KBM-7 (cell line): ENCODE results near the gene MEIS2.

ENCODE experiments used
- DNase-seq: peaks from one replicate; pipeline ENCODE4 v3.0.0-alpha.2; 2015
- in situ Hi-C: fragments of 300-500 bp; cut with MboI; formaldehyde crosslinking; loops from 2 replicates; pipeline ENCODE4 v1.14.3; 2020; ENCODE audit warnings: low sequenced_read_pairs, low pct_unique_long_range_greater_than_20kb, mixed read lengths

MEIS2 gene

GRCh38 chr15:37054336-37054735 is 46.0 kb downstream of the MEIS2 start:
- DNase-seq: no peak
- in situ Hi-C loops: no loop called here

DNA sequence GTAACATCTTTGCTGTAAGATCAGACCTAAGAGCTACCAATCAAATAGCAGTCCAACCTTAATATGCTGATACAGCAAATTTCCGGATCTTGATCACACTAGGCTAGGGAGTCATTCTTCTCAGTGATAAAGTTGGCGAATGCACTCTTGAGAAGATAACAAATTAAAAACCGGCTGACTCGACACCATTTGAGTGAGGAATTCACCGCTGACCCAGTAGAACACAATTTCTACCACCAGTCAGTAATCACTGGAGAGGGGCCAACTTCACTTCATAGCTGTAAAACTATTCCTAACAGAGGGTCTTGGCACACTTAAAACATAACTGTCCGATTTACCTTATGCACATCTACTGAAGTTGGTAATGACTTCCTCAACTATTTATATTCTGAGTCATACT is 47.2 kb downstream of the MEIS2 start:
- in situ Hi-C loops: no loop called here
- DNase-seq: no peak

DNA sequence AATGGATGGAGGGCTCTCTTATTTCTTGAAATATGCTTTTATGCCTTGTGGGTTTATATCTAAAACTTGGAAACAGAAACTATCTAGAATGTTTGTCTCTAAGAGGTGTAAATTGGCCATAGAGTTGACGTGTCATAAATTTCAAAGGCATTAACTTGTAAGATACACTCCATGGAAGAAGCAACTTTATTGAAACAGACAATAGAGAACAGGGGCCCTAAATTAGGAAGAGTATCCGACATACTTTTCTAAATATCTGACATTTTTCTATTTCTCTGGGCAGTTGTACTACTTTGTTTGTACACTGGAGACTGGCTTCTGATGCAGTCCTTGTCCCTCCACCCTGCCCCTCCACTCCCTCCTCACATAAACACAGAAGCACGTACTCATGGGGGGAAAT is 50.0 kb downstream of the MEIS2 start:
- no peak for DNase-seq
- in situ Hi-C loops: no loop called here

DNA sequence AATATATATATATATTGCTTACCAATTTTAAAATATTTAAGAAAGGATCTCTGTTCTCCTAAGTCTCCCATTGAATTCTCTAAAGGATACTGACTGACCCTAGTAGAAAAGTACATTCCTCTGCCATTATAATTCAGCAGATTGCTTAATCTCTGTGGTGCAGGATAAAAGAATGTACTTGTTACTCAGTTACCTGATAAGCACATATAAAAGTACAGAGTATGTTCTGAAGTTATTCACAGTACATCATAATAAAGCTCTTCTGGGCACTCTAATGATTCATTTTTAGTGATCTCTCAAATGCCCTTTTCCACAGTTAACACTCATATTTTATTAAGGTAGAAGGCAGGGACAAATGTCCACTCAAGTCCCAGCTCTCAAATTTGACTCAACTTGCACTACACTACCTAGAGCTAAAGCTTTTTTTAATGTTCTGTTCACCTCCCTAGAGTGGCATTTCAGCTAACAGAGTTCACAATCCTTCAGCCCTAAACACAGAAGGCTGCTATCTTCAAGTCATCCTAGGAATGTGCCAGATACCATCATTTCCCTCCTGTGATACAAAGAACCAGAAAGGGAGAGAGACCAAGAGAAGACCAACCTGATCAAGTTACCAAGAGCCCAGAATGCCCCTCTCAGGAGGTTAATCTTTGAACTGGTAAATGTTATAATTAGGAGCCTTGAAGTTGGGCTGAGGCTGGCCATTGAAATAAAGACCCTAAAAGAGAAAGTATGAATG is 53.3 kb downstream of the MEIS2 start:
- in situ Hi-C loops: no loop called here
- DNase-seq: no peak

- no peak for DNase-seq
- in situ Hi-C loops: no loop called here
These were observed 54.2 kb downstream of the MEIS2 start for GRCh38 chr15:37045859-37046740.

DNA sequence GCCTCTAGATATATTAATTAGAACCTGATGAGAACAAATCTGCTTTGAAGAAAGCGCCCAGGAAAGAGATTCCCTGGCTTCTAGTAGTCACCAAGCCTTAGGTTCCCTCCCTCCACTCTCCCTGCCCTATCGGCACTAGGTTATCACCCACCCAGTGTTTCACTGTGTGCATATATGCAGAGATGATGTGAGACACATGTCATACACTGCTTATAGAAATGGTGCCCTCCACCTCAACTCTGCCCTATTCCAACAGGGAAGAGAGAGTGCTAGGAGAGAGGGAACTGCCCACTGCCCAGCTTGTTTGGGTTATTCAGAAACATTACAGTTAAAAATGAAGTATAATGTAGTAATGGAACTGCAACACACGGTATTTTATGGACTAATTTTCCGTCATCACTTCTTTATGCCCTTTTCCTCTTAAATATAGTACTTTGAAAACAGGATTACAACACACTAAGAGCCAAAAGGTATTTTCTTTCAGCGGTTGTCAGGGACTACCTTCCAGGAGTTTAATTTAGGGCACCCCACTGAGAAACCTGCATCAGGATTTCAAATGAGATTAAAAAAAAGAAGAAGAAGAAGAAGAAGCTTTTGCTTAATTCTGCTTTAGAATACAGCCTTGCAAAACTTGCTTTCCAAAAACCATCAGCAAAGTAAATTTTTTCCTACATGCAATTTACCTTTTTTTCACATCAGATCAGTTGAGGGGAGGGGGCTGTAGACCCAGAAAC is 55.3 kb downstream of the MEIS2 start:
- no peak for DNase-seq
- in situ Hi-C loops: no loop called here

- no peak for DNase-seq
- in situ Hi-C loops: no loop called here
These were observed 58.5 kb downstream of the MEIS2 start for GRCh38 chr15:37041836-37042235.

- in situ Hi-C loops: no loop called here
- no peak for DNase-seq
These were observed 59.3 kb downstream of the MEIS2 start for GRCh38 chr15:37041042-37041441.

DNA sequence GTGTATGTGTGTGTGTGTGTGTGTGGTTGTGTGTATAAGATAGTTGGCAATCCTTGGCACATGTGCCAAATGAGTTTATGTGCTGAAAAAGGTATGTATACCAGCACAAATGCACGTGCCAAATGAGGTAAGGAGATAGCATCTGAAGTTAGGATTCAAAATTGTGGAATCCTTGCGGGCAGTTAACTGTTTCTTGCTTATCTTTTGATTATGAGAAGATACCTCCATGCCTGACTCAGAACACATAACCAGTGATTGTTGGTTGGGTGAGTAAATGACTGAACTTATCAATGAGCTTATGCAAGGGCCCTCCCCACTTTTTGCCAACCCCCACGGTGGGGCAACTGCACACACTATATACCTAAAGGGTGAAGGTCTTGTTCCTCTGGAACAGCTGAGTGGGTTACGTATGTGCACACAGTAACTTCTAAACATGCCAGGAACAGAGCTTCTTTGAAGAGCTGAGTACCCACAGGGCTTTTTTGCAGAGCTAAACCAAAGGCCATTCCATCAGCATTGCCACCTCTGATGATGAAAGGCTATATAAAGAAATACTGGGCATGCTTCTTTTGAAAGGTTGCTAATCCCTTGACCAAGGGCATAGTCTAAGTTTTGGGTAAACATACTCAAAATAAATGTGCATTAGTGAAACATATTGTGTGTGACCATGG is 60.1 kb downstream of the MEIS2 start:
- no peak for DNase-seq
- in situ Hi-C loops: no loop called here

- in situ Hi-C loops: no loop called here
- DNase-seq: no peak
These were observed 61.6 kb downstream of the MEIS2 start for GRCh38 chr15:37038716-37039106.

DNA sequence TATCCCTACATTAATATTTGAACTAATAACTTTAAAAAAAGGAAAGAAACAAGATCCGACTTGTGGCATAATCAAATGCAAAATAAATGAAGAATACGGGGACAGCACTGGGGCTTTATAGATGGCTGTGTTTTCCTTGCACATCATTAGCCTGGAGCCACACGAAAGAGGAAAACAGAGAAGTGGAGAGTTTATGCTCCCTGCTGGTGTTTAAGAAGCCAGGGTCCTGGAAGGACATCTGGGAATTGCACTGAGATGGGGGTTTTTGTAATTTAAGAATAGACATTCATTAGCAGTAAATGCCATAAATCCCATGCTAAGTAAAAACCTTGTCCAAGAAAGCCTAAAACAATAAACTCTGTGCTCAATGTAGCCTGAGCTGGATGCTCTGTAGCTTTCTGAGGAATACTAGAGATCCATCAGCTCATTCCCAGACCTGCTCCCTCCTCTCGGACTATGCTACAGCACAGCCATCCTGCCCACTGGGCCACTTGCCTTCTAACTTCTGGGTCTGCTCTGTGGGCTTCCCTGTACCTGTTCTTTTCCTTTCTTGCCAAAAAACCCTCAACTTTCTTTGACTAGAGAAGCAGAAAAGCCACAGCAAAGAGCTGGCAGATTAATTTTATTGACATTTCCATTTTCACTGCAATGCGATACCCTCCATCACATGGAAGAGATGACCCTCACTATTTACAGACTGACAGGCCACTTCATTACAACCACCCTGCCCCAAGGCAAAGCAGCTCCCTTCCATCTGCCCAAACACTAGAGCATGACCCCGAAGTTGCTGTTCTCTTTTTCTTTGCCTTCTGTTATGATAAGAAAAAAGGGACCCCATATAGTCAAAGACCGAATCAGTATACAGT is 62.3 kb downstream of the MEIS2 start:
- in situ Hi-C loops: no loop called here
- no peak for DNase-seq

GRCh38 chr15:37037071-37037655 is 63.2 kb downstream of the MEIS2 start:
- DNase-seq: no peak
- in situ Hi-C loops: no loop called here

DNA sequence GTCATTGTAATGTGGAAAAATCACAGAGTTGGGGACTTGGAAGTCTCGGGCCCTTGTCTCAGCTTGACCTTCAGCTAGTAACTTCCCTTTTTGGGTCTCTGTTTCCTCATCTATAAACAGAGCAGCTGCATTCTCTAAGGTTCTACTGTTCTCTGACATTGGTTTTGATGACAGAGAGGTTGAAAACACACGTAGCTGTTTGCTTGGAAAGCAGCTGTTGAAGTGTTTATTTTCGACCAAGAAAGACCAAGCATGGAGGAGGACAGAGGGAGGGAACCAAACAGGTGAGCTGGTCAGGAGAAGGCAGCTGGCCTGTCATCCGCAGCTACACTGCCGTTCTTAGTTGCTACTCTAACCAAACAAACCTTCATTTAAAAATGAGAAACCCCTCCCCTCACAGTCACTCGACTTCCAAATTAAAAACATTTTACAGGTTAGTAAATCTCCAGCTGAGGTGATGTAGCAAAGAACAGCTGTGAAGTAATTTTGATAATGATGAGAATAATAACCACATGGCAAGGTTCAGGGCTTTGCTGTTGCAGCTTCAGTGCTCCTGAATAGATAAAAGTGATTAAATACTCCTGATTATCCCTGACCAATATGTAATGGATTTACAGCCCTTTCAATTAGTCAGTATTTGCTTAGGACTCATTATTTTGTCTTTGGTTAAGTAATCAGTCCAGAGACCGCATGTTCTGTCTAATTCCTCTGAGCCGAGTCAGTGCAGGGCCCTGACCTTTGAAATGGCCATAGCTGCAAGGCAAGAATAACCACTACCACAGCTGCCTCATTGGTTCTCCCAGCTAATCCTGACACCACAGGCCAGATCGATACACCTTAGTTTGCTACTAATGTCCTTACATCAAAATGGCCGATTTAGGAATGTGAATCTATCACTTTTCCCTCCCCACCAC is 65.3 kb downstream of the MEIS2 start:
- in situ Hi-C loops: no loop called here
- DNase-seq: peak; percentile 30

DNA sequence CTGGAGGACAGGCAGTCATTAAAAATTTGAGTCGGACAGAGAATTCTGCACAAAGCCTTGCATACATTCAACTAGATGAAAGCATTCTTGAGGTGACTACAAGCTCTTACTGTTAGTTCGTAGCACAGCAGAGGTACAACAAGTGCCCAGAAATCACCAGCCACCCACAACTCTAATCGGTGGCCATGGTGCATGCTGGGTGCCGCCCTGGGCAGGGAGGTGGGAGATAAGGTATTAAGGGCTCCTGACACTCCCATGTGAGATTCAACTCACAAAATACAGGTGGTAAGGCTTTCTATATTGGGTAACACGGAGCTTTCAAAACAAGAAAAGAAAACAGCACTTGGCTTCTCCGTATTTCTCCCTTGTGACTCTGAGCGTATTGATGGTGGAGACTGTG is 66.0 kb downstream of the MEIS2 start:
- in situ Hi-C loops: no loop called here

DNA sequence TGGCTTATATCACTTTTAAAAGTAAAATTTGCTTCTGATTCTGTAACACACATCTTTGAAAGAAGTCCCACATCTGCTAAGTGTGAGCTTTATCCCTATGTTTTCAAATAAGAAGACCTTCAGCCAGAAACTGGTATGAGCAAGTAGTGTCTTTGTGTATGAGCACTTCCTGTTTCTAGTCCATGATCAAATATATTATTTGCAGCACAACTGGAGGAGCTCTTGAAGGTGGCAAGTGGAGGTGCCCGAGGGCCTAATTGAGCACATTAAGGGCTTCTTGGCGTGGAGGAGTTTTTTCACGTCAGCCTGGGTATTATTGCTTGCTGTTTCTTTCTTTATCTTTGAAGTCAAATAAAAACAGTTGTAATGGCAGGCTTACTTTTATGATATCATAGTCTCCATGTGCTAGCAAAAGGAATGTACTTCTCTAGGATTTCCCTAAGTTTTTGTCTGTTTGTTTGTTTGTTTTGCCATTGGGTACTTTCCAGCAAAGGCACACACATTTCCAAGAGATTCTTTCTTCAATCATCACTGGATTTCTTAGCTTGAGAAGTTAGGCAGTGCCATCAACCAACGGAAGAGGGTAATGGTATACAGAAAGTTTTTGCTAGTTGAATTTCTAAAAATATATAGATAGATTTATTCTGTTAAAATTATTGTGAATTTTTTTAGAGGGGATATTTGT is 68.1 kb downstream of the MEIS2 start:
- no peak for DNase-seq
- in situ Hi-C loops: no loop called here

More for the DNA sequence above, 66.0 kb downstream of the MEIS2 start:
- DNase-seq: no peak

DNA sequence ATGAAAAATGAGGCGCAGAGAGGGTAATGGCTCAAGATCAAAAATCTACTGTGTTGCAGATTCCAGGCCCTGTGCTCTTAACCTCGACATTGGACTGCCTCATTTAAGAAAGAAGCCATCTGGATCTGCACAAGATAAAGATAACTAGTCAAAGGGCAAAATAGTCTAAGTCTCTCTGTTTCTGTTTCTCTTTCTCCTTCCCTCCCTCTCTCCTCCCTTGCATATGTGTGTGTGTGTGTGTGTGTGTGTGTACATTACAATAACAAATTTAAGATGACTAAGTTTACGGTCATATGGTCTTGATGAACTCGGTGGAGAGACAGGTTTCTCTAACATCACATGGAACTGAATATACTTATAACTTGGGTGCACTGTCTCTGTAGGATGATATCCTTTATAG is 69.2 kb downstream of the MEIS2 start:
- in situ Hi-C loops: no loop called here
- no peak for DNase-seq
